ENCODE measurements around the gene TCL1B. TPM values are rescaled to one million over a fixed set of nuclear protein-coding genes. Genes with fewer than 3 reads are reported as not detected.

TCL1B gene

GRCh38 chr14:95739356-95739755, 53.1 kb downstream of the TCL1B start:
- Histone ChIP-seq H3K14ac (ENCODE audit: low read length in 2 of 2) (no peak overlapping the region), H3K4me1 (ENCODE audit: control insufficient read depth, insufficient read depth, low read depth, low read length) (no peaks in the 10 kb centered on the region), H3K9ac (ENCODE audit: low read length) (no peak overlapping the region), H2BK120ac (ENCODE audit: low read depth, low read length) (no peak overlapping the region), H3K4me2 (ENCODE audit: low read length, poor library complexity, severe bottlenecking) (no peak overlapping the region), H2BK12ac (ENCODE audit: low read length in 2 of 2) (no peak overlapping the region), H3K9me3 (ENCODE audit: control insufficient read depth, low read length) (no peaks in the 10 kb centered on the region), H3K27me3 (ENCODE audit: control insufficient read depth in 1 of 2, insufficient read depth in 1 of 2, low read length in 2 of 2) (no peaks in the 10 kb centered on the region), H3K27ac (ENCODE audit: low read length, poor library complexity, severe bottlenecking) (no peak overlapping the region), H2BK5ac (ENCODE audit: low read depth, low read length, poor library complexity, severe bottlenecking) (no peak overlapping the region), H3K79me1 (replicated peaks; ENCODE audit: low read length, poor library complexity, severe bottlenecking) (no peaks in the 10 kb centered on the region), H3K36me3 (ENCODE audit: control insufficient read depth in 1 of 2, insufficient read depth in 2 of 2, low read depth in 1 of 2, low read length in 2 of 2) (no peaks in the 10 kb centered on the region), H3K18ac (ENCODE audit: low read depth in 1 of 2, low read length in 2 of 2) (no peak overlapping the region), H4K91ac (ENCODE audit: low read length) (no peak overlapping the region), H2AFZ (ENCODE audit: low read depth, low read length) (no peak overlapping the region), H3K4ac (ENCODE audit: low read depth in 1 of 2, low read length in 2 of 2) (no peak overlapping the region), H3K4me3 (ENCODE audit: insufficient read depth in 1 of 2, low read depth in 1 of 2, low read length in 2 of 2) (no peak overlapping the region), H3K23ac (ENCODE audit: low read length in 2 of 2) (no peak overlapping the region), H2AK5ac (ENCODE audit: low read length, severe bottlenecking) (no peak overlapping the region), H4K8ac (ENCODE audit: low read length) (no peak overlapping the region), H2BK15ac (ENCODE audit: low read depth, poor library complexity, severe bottlenecking) (no peak overlapping the region)
- no peak for DNase-seq
- 50% methylated on average over 1 of the region's 1 CpG for WGBS

GRCh38 chr14:95741038-95741490, 54.8 kb downstream of the TCL1B start:
- Histone ChIP-seq H3K9me3 (ENCODE audit: control insufficient read depth, low read length) (no peaks in the 10 kb centered on the region), H3K79me1 (replicated peaks; ENCODE audit: low read length, poor library complexity, severe bottlenecking) (no peaks in the 10 kb centered on the region), H3K27ac (ENCODE audit: low read length, poor library complexity, severe bottlenecking) (no peak overlapping the region), H2BK15ac (ENCODE audit: low read depth, poor library complexity, severe bottlenecking) (no peak overlapping the region), H4K91ac (ENCODE audit: low read length) (no peak overlapping the region), H3K23ac (ENCODE audit: low read length in 2 of 2) (no peak overlapping the region), H3K4me2 (ENCODE audit: low read length, poor library complexity, severe bottlenecking) (no peak overlapping the region), H2BK5ac (ENCODE audit: low read depth, low read length, poor library complexity, severe bottlenecking) (no peak overlapping the region), H3K4me3 (ENCODE audit: insufficient read depth in 1 of 2, low read depth in 1 of 2, low read length in 2 of 2) (no peak overlapping the region), H3K18ac (ENCODE audit: low read depth in 1 of 2, low read length in 2 of 2) (no peak overlapping the region), H2BK120ac (ENCODE audit: low read depth, low read length) (no peak overlapping the region), H3K14ac (ENCODE audit: low read length in 2 of 2) (no peak overlapping the region), H2BK12ac (ENCODE audit: low read length in 2 of 2) (no peak overlapping the region), H3K36me3 (ENCODE audit: control insufficient read depth in 1 of 2, insufficient read depth in 2 of 2, low read depth in 1 of 2, low read length in 2 of 2) (no peaks in the 10 kb centered on the region), H3K9ac (ENCODE audit: low read length) (no peak overlapping the region), H2AFZ (ENCODE audit: low read depth, low read length) (no peak overlapping the region), H2AK5ac (ENCODE audit: low read length, severe bottlenecking) (no peak overlapping the region), H3K4me1 (ENCODE audit: control insufficient read depth, insufficient read depth, low read depth, low read length) (no peaks in the 10 kb centered on the region), H3K4ac (ENCODE audit: low read depth in 1 of 2, low read length in 2 of 2) (no peak overlapping the region), H4K8ac (ENCODE audit: low read length) (no peak overlapping the region), H3K27me3 (ENCODE audit: control insufficient read depth in 1 of 2, insufficient read depth in 1 of 2, low read length in 2 of 2) (no peaks in the 10 kb centered on the region)
- no peak for DNase-seq
- 46% methylated on average over 5 of the region's 5 CpGs for WGBS

GRCh38 chr14:95741781-95742180, 55.6 kb downstream of the TCL1B start:
- Histone ChIP-seq H4K8ac (ENCODE audit: low read length) (no peak overlapping the region), H2AK5ac (ENCODE audit: low read length, severe bottlenecking) (no peak overlapping the region), H2AFZ (ENCODE audit: low read depth, low read length) (no peak overlapping the region), H3K9ac (ENCODE audit: low read length) (no peak overlapping the region), H2BK12ac (ENCODE audit: low read length in 2 of 2) (no peak overlapping the region), H3K9me3 (ENCODE audit: control insufficient read depth, low read length) (no peaks in the 10 kb centered on the region), H2BK120ac (ENCODE audit: low read depth, low read length) (no peak overlapping the region), H3K4me1 (ENCODE audit: control insufficient read depth, insufficient read depth, low read depth, low read length) (no peaks in the 10 kb centered on the region), H4K91ac (ENCODE audit: low read length) (no peak overlapping the region), H3K79me1 (replicated peaks; ENCODE audit: low read length, poor library complexity, severe bottlenecking) (no peaks in the 10 kb centered on the region), H2BK5ac (ENCODE audit: low read depth, low read length, poor library complexity, severe bottlenecking) (no peak overlapping the region), H3K4me2 (ENCODE audit: low read length, poor library complexity, severe bottlenecking) (no peak overlapping the region), H3K18ac (ENCODE audit: low read depth in 1 of 2, low read length in 2 of 2) (no peak overlapping the region), H3K4ac (ENCODE audit: low read depth in 1 of 2, low read length in 2 of 2) (no peak overlapping the region), H3K23ac (ENCODE audit: low read length in 2 of 2) (no peak overlapping the region), H3K4me3 (ENCODE audit: insufficient read depth in 1 of 2, low read depth in 1 of 2, low read length in 2 of 2) (no peak overlapping the region), H2BK15ac (ENCODE audit: low read depth, poor library complexity, severe bottlenecking) (no peak overlapping the region), H3K27ac (ENCODE audit: low read length, poor library complexity, severe bottlenecking) (no peak overlapping the region), H3K14ac (ENCODE audit: low read length in 2 of 2) (no peak overlapping the region), H3K27me3 (ENCODE audit: control insufficient read depth in 1 of 2, insufficient read depth in 1 of 2, low read length in 2 of 2) (no peaks in the 10 kb centered on the region), H3K36me3 (ENCODE audit: control insufficient read depth in 1 of 2, insufficient read depth in 2 of 2, low read depth in 1 of 2, low read length in 2 of 2) (no peaks in the 10 kb centered on the region)
- DNase-seq, result no peak
- WGBS, result 84% methylated on average over 4 of the region's 4 CpGs

Small RNAs within 50 kb of the gene (small RNA-seq; reads per million reads assigned to genes)
- gene RF02193 (ENCODE audit: low read depth), result not detected
